ENCODE results near the gene HS3ST6.
"Not testable (repeated sequence)": the region's sequence is repeated elsewhere in the genome, so short reads cannot be mapped to it uniquely, and the experiment has no call there.

The HS3ST6 gene

GRCh38 chr16:1918351-1919326 lies at the start of gene HS3ST6:
TSS of gene HS3ST6 (minus strand) at chr16:1918415. CDS start at chr16:1918323, 92 bp downstream.
- no peak for DNase-seq

GRCh38 chr16:1966460-1966859 lies 48.2 kb upstream of the HS3ST6 start, which contains the start of gene RNF151:
TSS of gene RNF151 (plus strand) at chr16:1966856. CDS start at chr16:1966882, 26 bp downstream.
- no peak for DNase-seq

- no peak for DNase-seq
Observed at GRCh38 chr16:1965396-1966001, 47.3 kb upstream of the HS3ST6 start.

- peak; percentile 99 for DNase-seq
Observed at GRCh38 chr16:1964506-1965395, 46.5 kb upstream of the HS3ST6 start, which contains the start of gene RPS2. TSS of gene RPS2 (minus strand) at chr16:1964826. CDS start at chr16:1964625, 201 bp downstream.

GRCh38 chr16:1963806-1964505 lies 45.7 kb upstream of the HS3ST6 start:
- no peak for DNase-seq

- DNase-seq = not testable (repeated sequence)
Observed at GRCh38 chr16:1962161-1963153, 44.2 kb upstream of the HS3ST6 start.

GRCh38 chr16:1961651-1962067 lies 43.4 kb upstream of the HS3ST6 start:
- DNase-seq = no peak

GRCh38 chr16:1960665-1961630 lies 42.7 kb upstream of the HS3ST6 start:
- no peak for DNase-seq

- DNase-seq = peak; percentile 96
Observed at GRCh38 chr16:1959269-1960039, 41.2 kb upstream of the HS3ST6 start, which contains the start of gene NDUFB10. TSS of gene NDUFB10 (plus strand) at chr16:1959538. CDS start at chr16:1959625, 87 bp downstream.

- no peak for DNase-seq
Observed at GRCh38 chr16:1958715-1959268, 40.6 kb upstream of the HS3ST6 start.

GRCh38 chr16:1958143-1958491 lies 39.9 kb upstream of the HS3ST6 start:
- not testable (repeated sequence) for DNase-seq

- DNase-seq = not testable (repeated sequence)
Observed at GRCh38 chr16:1957434-1958142, 39.4 kb upstream of the HS3ST6 start.

- no peak for DNase-seq
Observed at GRCh38 chr16:1953734-1954133, 35.5 kb upstream of the HS3ST6 start.

GRCh38 chr16:1950559-1950958 lies 32.3 kb upstream of the HS3ST6 start:
- DNase-seq = peak; percentile 49

GRCh38 chr16:1950047-1950446 lies 31.8 kb upstream of the HS3ST6 start:
- DNase-seq = peak; percentile 46

- DNase-seq = no peak
Observed at GRCh38 chr16:1949507-1949906, 31.3 kb upstream of the HS3ST6 start.

- no peak for DNase-seq
Observed at GRCh38 chr16:1947369-1947670, 29.1 kb upstream of the HS3ST6 start.

All from islet precursor cell (in vitro differentiated cells).